ENCODE data around the gene EEFSEC. TPM values are rescaled to one million over a fixed set of nuclear protein-coding genes. Genes with fewer than 3 reads are reported as not detected.

The EEFSEC gene
- total and polyA plus RNA-seq, 2 of the 8 experiments (the other 6 are each of a cell fraction or from before 2014, with no cell fraction given): 13.1 to 19.8 TPM

- no peak overlapping the region for H3K14ac ChIP-seq (ENCODE audit: insufficient read length)
- H4K20me1 ChIP-seq (replicated peaks in 1 of 2; ENCODE audit: control insufficient read depth in 1 of 2, insufficient read depth in 2 of 2, low read length in 2 of 2): no peaks in the 10 kb centered on the region
- H2BK20ac ChIP-seq (ENCODE audit: low read length): no peak overlapping the region
- H3K18ac ChIP-seq (ENCODE audit: extremely low read depth, low read length): no peak overlapping the region
- no peak overlapping the region; a peak in 1 of 7 replicates for H3K9ac ChIP-seq (replicated peaks in 1 of 4; ENCODE audit: extremely low read depth in 1 of 4, low read depth in 3 of 4, low read length in 3 of 4)
- no peaks in the 10 kb centered on the region for H3K4me1 ChIP-seq (replicated peaks in 1 of 4; ENCODE audit: control insufficient read depth in 3 of 4, insufficient read depth in 4 of 4, low read length in 3 of 4)
- H3K36me3 ChIP-seq (ENCODE audit: control insufficient read depth in 2 of 4, insufficient read depth in 4 of 4, low read length in 3 of 4): no peaks in the 10 kb centered on the region
- CTCF ChIA-PET (ENCODE audit: partially characterized antibody): interaction anchor here (0.7 to 7.7 kb wide), 8 partner anchors 12 to 333 kb away, joined by 3 to 63 read pairs (median 6); no protein-coding TSS in a partner anchor
- H3K79me2 ChIP-seq (ENCODE audit: control insufficient read depth in 1 of 2, insufficient read depth in 2 of 2, low read length in 2 of 2): no peaks in the 10 kb centered on the region
- no peak for FAIRE-seq
- H2BK120ac ChIP-seq (replicated peaks; ENCODE audit: low read depth, low read length): no peak overlapping the region
- H3K9me3 ChIP-seq (ENCODE audit: insufficient read depth in 2 of 2, low read depth in 1 of 2, low read length in 1 of 2): peaks cover 0 to 12% of the 10 kb centered on the region in 2 experiments; a peak in 2 of 4 replicates
- no peak for DNase-seq (ENCODE audit: low read depth in 1 of 2, low spot score in 2 of 2)
- H3K4me2 ChIP-seq (ENCODE audit: insufficient read depth in 1 of 2, low read depth in 2 of 2, low read length in 2 of 2): no peak overlapping the region
- no peak overlapping the region for H3K23ac ChIP-seq (ENCODE audit: insufficient read length)
- no peaks in the 10 kb centered on the region for H3K79me1 ChIP-seq (ENCODE audit: low read depth, low read length)
- no peak overlapping the region for H4K8ac ChIP-seq (ENCODE audit: extremely low read depth, insufficient read depth, low read length)
- no peak overlapping the region for H3K4me3 ChIP-seq (ENCODE audit: extremely low read depth in 1 of 4, insufficient read depth in 2 of 4, low read depth in 3 of 4, low read length in 4 of 4)
- H2BK5ac ChIP-seq (ENCODE audit: low read depth, low read length): no peak overlapping the region
- no peak overlapping the region for H2BK12ac ChIP-seq (ENCODE audit: low read depth, low read length)
- POLR2A ChIA-PET (ENCODE audit: partially characterized antibody): interaction anchor here (1.6 kb wide), 1 partner anchor 65 kb away, joined by 3 read pairs; no protein-coding TSS in a partner anchor
- no peaks in the 10 kb centered on the region for H3K23me2 ChIP-seq (ENCODE audit: low read depth, low read length)
- H4K91ac ChIP-seq (replicated peaks; ENCODE audit: insufficient read length, low read length): no peak overlapping the region
- H2BK15ac ChIP-seq (ENCODE audit: low read length): no peak overlapping the region
- H3K27ac ChIP-seq (ENCODE audit: low read depth, low read length): no peak overlapping the region
- H4K5ac ChIP-seq (ENCODE audit: insufficient read length, low read depth, low read length): no peak overlapping the region
- no peak overlapping the region for H3K4ac ChIP-seq (replicated peaks; ENCODE audit: insufficient read length, low read depth, low read length)
- 88% methylated on average over 6 of the region's 6 CpGs; no CpG with 5 or more reads in 1 of the 2 experiments for WGBS, 2 experiments (ENCODE audit: extremely low coverage in 1 of 2, insufficient coverage in 1 of 2, insufficient read length in 1 of 2, insufficient replicate concordance in 2 of 2, low coverage in 1 of 2, low lambda C conversion rate in 2 of 2, missing lambda C conversion rate in 1 of 2)
- H3K27me3 ChIP-seq (replicated peaks in 1 of 4; ENCODE audit: control insufficient read depth in 3 of 4, extremely low read depth in 1 of 4, insufficient read depth in 3 of 4, low read length in 3 of 4): no peaks in the 10 kb centered on the region
- no peak overlapping the region for H2AK5ac ChIP-seq (ENCODE audit: low read depth, low read length)
- H3K56ac ChIP-seq (replicated peaks; ENCODE audit: insufficient read length, low read depth, low read length): no peak overlapping the region
- no peak overlapping the region for H2AFZ ChIP-seq (ENCODE audit: low read length)
- TF ChIP-seq SP4 (IDR thresholded peaks at IDR 0.05; ENCODE audit: low read length) (no peak), KDM1A (IDR thresholded peaks at IDR 0.05; ENCODE audit: borderline replicate concordance, low read length) (no peak), GABPA (IDR thresholded peaks at IDR 0.05; ENCODE audit: borderline replicate concordance, insufficient read depth, low read length) (no peak), ZNF274 (IDR thresholded peaks at IDR 0.05; ENCODE audit: borderline replicate concordance, extremely low read depth, low read length) (no peak), RFX5 (IDR thresholded peaks at IDR 0.05; ENCODE audit: borderline replicate concordance, low read depth, low read length) (no peak), TBP (IDR thresholded peaks at IDR 0.05; ENCODE audit: low read depth, low read length) (no peak), RNF2 (IDR thresholded peaks at IDR 0.05; ENCODE audit: borderline replicate concordance, low read depth, low read length, missing control alignments, poor library complexity, severe bottlenecking) (no peak), YY1 (IDR thresholded peaks at IDR 0.05; ENCODE audit: low read depth, low read length) (no peak), CBX8 (IDR thresholded peaks at IDR 0.05; ENCODE audit: borderline replicate concordance, low read depth, low read length) (no peak), BRCA1 (IDR thresholded peaks at IDR 0.05; ENCODE audit: low read depth, low read length) (no peak), SIX5 (IDR thresholded peaks at IDR 0.05; ENCODE audit: low read depth, low read length) (no peak), KDM5A (IDR thresholded peaks at IDR 0.05; ENCODE audit: low read length) (no peak), CBX5 (IDR thresholded peaks at IDR 0.05; ENCODE audit: low read depth, low read length) (no peak)
- TF ChIP-seq, protein P1, sequence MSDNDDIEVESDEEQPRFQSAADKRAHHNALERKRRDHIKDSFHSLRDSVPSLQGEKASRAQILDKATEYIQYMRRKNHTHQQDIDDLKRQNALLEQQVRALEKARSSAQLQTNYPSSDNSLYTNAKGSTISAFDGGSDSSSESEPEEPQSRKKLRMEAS (IDR thresholded peaks at IDR 0.05): no peak
Measured at GRCh38 chr3:128257632-128258031, 104.4 kb downstream of the EEFSEC start.
